ENCODE data around the gene ENTPD1.
"Not testable (repeated sequence)": the region's sequence is repeated elsewhere in the genome, so short reads cannot be mapped to it uniquely, and the experiment has no call there.

Gene ENTPD1

GRCh38 chr10:95756041-95756761 lies at the start of gene ENTPD1:
ENTPD1 (plus strand) TSS chr10:95756163; CDS start chr10:95756240, 77 bp downstream.
- DNase-seq: peak in 1 of 2 experiments; percentile 1

GRCh38 chr10:95706573-95706972 lies 49.4 kb upstream of the ENTPD1 start:
- DNase-seq: no peak

- DNase-seq: no peak
These were observed 49.0 kb upstream of the ENTPD1 start for GRCh38 chr10:95706990-95707389.

DNA sequence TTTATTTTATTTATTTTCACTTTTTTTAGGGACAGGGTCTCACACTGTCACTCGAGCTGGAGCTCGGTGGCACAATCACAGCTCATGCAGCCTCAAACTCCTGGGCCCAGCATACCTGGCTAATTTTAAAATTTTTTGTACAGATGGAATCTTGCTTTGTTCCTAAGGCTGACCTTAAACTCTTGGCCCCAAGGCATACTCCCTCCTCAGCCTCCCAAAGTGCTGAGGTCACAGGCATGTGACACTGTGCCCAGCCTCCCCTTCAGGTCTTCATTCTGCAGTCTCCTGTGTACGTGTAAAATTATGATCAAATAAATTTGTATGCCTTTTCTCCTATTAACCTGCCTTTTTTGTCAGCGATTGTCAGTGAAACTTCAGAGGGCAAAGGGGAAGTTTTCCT lies 44.5 kb upstream of the ENTPD1 start:
- no peak for DNase-seq

DNA sequence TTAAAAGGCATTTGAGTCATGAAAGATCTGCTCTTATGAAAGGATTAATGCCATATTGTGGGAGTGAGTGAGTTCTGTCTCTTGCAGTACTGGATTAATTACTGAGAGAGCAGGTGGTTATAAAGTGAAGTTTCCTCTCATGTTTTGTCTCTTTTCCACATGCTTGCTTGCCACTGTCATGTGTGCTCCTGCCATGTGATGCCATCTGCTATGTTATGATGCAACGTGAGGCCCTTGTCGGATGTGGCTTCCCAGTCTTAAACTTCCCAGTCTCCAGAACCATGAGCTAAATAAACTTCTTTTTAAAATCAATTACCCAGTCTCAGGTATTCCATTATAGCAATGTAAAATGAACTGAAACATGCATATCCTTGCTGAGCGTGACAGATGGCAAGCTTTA lies 39.5 kb upstream of the ENTPD1 start:
- peak; percentile 43 to 79 for DNase-seq

DNA sequence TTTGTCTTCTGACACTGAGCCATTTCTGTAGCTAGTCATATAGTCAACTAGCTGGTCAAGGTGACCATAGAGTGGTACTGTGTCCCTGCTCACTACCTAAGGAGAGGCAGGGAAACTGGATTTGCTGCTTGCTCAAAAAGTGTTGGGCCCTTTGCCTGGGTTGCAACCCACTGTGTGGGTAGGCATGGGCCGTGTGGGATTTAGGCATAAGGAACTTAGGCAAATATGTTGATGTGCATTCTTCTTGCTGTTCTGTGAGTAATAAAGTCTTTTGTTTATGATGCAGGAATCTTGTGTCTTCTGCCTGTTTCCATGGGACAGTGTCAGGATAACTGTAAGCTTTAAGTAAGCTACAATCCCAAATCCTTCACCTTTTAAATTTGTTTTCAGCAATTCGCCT lies 39.1 kb upstream of the ENTPD1 start:
- DNase-seq: no peak

GRCh38 chr10:95720745-95721144 lies 35.2 kb upstream of the ENTPD1 start:
- not testable (repeated sequence) for DNase-seq

- DNase-seq: not testable (repeated sequence)
These were observed 33.5 kb upstream of the ENTPD1 start for GRCh38 chr10:95722496-95722895.

DNA sequence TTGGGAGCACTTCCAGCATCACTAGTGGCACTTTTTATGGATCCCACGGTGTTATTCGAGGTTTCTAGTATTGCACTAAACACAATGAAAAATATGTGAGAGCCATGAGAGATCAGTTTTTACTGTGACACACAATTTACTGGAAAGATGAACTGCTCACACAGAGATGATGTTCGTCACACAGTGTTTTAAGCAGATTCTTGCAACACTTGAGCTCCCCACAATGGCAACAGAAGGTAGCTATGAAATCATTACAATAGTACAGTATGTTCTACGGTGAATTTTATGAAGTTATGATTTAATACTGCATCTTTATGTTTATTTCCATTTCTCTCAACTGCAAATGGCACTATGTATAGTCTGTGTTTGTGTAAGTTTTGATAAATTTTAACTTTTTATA lies 27.4 kb upstream of the ENTPD1 start:
- peak in 1 of 2 experiments; percentile 0 for DNase-seq

DNA sequence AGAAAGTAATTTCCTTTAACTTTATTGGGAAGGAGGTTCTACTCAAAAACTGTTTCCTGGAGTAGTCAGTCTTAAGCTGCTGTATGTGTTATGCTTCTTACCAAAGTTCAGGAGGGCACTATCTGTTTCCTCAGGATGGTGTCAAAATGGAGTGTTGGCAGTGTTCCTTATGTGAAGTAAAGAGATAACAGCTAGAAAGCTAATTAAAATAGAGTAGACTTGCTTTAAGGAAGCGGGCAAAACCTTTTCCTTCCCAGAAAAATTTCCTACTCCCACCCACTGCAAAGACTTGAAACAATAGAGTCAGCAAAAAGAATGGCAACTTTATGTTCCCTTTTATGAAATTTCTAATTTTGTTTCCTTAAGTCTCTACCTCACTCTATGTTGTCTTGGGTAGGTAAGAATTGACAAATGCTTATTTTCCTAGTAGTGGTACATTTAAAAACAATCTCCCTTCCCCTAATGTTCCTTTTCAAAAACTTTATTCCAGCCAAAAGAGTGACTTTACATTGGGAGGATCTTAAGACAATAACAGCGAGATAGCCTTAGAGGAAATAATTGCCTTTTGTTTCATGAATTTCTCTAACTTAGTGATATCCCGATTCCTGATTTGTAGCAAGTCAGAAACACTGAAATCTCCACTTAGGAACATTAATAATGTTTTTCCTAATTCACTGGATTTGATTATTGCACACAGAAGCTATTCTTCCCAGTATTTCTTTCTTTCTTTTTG lies 26.5 kb upstream of the ENTPD1 start:
- DNase-seq: no peak

DNA sequence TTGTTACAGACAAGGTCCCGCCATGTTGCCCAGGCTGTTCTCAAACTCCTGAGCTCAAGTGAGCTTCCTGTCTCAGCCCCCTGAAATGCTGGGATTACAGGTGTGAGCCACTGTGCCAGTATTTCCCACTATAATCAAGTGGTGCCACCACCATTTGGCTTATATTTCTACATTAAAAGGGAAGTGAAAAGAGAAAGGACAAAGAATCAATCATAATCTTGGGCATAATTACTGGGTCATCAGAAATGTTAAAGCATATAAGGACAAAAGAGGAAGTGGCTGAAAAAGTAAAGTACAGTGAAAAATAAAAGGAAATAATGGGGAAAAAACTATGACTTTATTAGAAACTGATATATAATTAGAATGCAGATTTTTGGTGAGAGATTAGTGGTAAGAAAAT lies 25.7 kb upstream of the ENTPD1 start:
- DNase-seq: no peak

GRCh38 chr10:95732907-95733306 lies 23.1 kb upstream of the ENTPD1 start:
- DNase-seq: not testable (repeated sequence)

- DNase-seq: no peak
These were observed 16.9 kb upstream of the ENTPD1 start for GRCh38 chr10:95739056-95739455.

DNA sequence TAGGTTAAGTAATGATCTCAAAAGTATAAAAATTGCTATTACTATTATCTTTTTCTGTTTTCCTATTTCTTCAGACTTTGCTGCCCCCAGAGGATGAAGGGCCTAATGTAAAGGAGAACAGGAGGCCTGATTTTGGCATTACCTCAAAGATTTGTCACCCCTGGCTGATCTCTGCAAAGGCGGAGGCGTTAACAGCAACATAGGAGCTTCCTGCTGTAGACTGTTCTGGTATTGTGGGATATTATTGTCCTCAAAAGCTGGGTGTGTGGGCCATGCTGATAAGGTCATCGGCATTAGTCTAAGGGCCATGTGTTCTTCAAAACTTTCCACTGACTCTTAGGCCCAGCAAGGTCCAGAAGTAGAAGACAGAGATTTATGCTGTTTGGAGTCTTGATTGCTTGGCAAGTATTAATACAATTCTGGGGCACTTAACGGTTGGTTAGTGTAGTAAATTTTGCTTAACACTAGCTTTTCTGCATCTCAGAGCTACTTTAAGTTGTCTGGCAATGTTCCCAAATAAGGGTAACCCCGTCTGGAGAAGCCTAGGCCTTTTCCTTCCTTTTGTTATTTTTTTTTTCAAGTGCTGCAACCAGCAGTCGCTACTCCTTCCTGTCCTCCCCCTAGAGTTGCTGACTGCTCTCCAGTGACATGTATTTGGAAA lies 14.0 kb upstream of the ENTPD1 start:
- DNase-seq: no peak

DNA sequence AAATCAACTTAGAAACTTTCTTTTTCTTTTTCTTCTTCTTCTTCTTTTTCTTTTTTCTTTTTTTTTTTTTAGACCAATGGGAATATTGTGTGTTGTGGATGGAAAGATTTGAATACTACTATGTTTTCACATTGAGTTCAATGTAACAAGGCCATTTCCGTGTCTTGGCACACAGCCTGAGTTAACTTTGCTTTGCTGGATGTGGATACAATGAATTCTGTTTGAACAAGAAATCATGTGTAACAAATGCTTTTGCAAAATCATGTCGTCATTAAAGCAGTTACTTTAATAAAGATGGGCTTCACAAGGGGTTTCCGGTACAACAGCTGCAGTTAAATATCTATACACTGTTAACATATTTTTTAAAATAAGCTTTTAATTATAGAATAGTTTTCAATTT lies 13.5 kb upstream of the ENTPD1 start:
- DNase-seq: no peak

DNA sequence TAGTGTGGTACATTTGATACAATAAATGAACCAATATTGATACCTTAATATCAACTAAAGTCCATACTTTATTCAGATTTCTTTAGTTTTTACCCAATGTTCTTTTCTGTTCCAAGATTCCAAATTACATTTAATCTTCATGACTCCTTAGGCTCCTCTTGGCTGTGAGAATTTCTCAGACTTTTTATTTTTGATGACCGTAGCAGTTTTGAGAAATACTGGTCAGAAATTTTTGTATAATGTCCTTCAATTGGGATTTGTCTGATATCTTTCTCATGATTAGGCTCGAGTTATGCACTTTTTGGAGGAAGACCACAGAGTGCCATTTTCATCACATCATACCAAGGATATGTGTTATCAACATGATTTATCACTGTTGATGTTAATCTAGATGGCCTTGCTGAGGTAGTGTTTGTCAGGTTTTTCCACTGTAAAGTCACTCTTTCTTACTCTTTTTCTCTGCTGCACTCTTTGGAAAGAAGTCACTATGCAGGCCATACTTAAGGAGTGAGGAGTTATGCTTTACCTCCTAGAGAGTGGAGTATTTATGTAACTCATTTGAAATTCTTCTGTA lies 12.9 kb upstream of the ENTPD1 start:
- DNase-seq: no peak

DNA sequence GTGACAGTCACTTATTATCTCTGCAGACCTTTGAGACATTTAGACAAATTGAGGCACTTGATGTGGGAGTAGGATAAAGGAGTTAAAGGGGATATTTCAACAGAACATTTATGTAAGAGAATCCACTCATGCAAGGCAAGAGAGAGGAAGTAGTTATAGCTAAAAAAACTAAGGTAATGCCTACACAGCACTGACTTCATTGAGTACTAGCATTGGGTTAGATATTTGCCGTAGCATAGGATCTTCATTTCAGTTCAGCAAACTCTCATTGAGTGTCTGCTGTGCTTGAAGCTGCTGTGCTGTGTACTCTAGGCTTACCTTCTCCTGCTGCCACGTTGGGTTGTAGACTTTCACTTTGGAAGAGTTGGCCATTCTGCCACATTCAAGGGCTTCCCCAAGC lies 10.5 kb upstream of the ENTPD1 start:
- DNase-seq: no peak

DNA sequence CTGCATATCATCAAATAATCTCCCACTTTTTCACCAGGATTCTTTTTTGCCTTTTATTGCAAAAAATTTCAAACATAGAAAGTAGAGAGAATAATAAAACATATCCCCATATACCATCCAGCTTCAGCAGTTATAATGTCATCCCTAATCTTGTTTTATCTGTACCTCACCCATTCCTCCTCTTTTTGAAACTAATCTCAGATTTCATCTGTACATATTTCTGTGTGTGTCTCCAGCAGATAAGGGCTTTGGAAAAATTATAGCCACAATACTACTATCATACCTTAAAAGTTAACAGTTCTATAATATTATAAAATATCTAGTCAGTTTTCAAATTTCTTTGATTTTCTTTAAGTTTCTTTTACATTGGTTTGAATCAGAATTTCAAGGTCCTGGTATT lies 7.6 kb upstream of the ENTPD1 start:
- DNase-seq: no peak

DNA sequence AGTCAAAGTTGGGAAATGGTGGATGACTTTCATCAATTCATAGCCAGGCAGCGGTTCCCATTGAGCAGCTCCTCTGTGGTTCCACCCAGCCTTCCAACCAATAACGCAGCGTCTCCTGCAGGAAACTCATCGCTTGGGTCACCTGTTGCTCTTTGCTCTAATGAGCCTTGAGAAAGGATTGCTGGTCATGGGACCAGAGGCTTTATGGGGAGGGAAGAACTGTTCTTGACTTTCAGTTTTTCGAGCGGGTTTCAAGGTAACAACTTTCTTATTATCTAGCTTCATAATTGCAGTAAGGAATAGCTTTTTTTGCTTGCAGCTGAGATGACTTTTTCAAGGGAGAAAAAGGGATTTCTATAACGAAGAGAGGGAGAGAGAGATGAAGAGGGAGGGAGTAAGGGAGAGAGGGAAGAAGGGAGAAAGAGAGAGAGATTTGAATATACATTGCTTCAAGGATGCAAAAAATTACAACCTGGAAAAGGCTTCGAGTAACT lies 405 bp upstream of the ENTPD1 start:
- no peak for DNase-seq

DNA sequence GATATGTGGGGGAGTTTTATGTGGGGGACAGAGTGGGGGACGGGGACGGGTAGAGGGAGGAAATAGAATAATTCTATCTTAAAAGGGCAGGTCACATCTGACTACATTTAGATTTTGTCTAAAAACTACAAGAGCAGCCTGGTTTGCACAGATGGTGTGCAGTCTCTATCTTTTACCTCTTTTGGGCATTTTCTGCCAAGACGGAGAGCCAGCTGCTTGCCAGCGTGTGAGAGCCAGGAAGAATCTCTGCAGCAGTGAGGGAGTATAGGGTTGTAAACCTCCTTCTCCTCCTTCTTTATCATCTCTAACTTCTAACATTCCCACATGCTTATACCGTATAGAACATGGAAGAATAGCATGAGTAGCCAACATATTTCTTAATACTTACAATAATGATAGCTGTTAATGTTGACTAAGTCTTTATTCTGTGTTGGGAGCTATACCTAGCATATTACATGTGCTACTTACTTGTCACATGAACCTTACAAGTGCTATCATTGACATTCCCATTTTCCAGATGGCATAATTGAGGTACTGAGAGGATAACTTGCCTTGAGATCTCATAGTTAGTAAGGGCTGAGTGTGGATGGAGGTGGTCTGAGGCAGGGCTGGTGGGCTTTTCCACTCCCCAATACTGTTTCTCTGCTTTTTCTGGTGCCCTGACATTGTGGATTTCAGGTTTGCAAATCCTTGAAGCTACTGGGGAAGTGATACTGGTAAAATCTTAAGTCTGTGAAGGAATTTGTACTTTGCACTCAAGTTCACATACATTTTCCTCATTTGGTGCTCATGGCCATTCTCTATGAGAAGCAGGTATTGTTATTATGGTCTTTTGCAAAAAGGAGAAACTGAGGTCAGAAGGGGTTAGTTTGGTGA lies 1.1 kb downstream of the ENTPD1 start:
- no peak for DNase-seq

DNA sequence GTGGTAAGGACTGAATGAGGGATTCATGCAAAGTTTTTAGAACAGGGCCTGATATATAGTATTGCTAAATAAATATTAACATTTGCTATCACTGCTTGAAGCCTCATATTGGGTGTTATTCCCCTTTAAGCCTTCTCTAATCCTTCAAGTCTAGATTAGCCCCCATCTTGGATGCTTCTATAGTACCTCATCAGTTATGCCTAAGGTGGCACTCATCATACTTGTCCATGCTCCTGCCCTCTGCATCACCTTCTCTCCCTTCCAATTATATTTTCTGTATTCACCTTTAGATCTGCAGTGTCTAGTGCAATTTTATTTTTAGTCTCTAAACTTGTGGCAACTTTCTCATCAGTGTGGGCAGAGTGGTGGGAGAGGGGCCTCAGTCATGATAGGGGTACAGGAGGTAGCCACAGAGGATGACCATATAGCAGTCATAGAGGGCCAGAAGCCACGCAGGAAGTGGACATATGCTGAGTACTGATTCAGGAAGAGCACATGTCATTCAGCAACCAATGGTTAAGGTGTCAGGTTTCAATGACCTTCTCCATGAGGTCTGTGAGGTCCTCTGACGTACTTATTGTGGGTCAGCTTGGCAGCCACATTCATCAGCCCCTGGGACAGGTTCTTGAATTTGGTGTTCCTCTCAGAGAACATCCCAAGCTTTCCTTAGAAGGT lies 2.5 kb downstream of the ENTPD1 start:
- DNase-seq: no peak
